Sigmoid colon (tissue), 4 donors: ENCODE measurements around the gene CCDC70.

Source experiments
- EP300 ChIP-seq, 4 donors: sonication (generic); formaldehyde crosslinking; IDR thresholded peaks; one replicate each; pipeline ENCODE4 v1.6.1; 2017; ENCODE audit warnings: antibody characterized with exemption in 4 of 4
- POLR2A ChIP-seq, 2 donors: fragments of 450-650 bp; IDR thresholded peaks; one replicate each; pipeline ENCODE4 v1.6.1; 2016; ENCODE audit warnings: antibody characterized with exemption in 2 of 2, mild to moderate bottlenecking in 2 of 2, moderate library complexity in 2 of 2
- POLR2AphosphoS5 ChIP-seq, 4 donors: sonication (generic); formaldehyde crosslinking; IDR thresholded peaks; one replicate each; pipeline ENCODE4 v1.6.1; 2017; ENCODE audit warnings: antibody characterized with exemption in 4 of 4
- TF ChIP-seq, protein P1 (sequence below), 4 experiments: fragments of 450-650 bp in 3 of 4; fragments of 200-600 bp in 1 of 4; IDR thresholded peaks; one replicate each; pipeline ENCODE4 v1.5.1; 2016 to 2019; ENCODE audit warnings: antibody characterized with exemption in 4 of 4, mild to moderate bottlenecking in 3 of 4, moderate library complexity in 2 of 4

DNA sequence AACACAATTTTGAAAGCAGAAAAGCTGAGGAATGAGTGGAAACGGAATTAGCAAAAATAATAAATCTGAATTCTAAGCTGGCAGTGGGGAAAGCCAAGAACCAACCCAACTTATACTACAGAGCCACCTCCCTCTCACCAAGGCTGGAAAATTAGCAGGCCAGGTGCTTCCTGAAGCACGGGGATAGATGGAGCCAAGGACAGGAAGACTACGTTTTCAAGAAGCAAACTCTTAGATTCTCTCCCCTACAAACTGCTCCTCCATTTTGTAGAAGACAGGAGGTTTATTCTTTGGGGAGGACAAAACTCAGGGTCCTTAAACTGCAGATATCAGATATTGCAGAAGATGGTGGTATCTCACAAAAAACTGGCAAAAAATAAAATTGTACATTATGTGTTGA lies 8.8 kb downstream of the CCDC70 start:
- TF ChIP-seq, protein P1, sequence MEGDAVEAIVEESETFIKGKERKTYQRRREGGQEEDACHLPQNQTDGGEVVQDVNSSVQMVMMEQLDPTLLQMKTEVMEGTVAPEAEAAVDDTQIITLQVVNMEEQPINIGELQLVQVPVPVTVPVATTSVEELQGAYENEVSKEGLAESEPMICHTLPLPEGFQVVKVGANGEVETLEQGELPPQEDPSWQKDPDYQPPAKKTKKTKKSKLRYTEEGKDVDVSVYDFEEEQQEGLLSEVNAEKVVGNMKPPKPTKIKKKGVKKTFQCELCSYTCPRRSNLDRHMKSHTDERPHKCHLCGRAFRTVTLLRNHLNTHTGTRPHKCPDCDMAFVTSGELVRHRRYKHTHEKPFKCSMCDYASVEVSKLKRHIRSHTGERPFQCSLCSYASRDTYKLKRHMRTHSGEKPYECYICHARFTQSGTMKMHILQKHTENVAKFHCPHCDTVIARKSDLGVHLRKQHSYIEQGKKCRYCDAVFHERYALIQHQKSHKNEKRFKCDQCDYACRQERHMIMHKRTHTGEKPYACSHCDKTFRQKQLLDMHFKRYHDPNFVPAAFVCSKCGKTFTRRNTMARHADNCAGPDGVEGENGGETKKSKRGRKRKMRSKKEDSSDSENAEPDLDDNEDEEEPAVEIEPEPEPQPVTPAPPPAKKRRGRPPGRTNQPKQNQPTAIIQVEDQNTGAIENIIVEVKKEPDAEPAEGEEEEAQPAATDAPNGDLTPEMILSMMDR (IDR thresholded peaks at IDR 0.05), result no peak
- TF ChIP-seq POLR2A (IDR thresholded peaks at IDR 0.05) (no peak), POLR2AphosphoS5 (IDR thresholded peaks at IDR 0.05) (no peak), EP300 (IDR thresholded peaks at IDR 0.05) (no peak)
